ENCODE results near the gene C17orf75.

Gene C17orf75

DNA sequence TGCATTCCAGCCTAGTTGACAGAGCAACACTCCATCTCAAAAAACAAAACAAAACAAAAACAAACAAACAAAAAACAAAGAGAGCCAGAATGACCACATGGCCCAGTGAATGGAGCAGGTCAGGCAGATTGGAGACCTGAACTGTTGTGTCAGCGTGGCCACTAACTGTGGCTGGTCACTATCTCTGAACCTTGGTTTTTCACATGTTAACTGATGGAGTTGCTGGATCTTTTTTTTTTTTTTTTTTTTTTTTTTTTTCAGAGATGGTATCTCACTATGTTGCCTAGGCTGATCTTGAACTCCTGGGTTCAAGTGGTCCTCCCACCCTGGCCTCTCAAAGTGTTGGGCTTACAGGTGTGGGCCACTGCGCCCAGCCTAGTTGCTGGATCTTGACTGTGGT, 44.5 kb downstream of the C17orf75 start:
- H3K4me3 ChIP-seq (ENCODE audit: low read length), result no peak overlapping the region
- TF ChIP-seq, protein P1, sequence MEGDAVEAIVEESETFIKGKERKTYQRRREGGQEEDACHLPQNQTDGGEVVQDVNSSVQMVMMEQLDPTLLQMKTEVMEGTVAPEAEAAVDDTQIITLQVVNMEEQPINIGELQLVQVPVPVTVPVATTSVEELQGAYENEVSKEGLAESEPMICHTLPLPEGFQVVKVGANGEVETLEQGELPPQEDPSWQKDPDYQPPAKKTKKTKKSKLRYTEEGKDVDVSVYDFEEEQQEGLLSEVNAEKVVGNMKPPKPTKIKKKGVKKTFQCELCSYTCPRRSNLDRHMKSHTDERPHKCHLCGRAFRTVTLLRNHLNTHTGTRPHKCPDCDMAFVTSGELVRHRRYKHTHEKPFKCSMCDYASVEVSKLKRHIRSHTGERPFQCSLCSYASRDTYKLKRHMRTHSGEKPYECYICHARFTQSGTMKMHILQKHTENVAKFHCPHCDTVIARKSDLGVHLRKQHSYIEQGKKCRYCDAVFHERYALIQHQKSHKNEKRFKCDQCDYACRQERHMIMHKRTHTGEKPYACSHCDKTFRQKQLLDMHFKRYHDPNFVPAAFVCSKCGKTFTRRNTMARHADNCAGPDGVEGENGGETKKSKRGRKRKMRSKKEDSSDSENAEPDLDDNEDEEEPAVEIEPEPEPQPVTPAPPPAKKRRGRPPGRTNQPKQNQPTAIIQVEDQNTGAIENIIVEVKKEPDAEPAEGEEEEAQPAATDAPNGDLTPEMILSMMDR (IDR thresholded peaks at IDR 0.05; ENCODE audit: low read depth, low read length, poor library complexity, severe bottlenecking), result no peak
- TF ChIP-seq EZH2phosphoT487 (IDR thresholded peaks at IDR 0.05; ENCODE audit: borderline replicate concordance, low read length), result no peak
- H3K27ac ChIP-seq (ENCODE audit: low read depth, low read length), result no peak overlapping the region
- H3K36me3 ChIP-seq (ENCODE audit: control insufficient read depth, low read length), result no peaks in the 10 kb centered on the region
- H3K4me2 ChIP-seq (ENCODE audit: low read length), result no peak overlapping the region
- no peaks in the 10 kb centered on the region for H3K27me3 ChIP-seq (ENCODE audit: control insufficient read depth, low read length)
- peaks cover 32% of the 10 kb centered on the region for H3K4me1 ChIP-seq (ENCODE audit: control insufficient read depth, low read length)
- H3F3A ChIP-seq (ENCODE audit: control insufficient read depth, insufficient read depth), result no peaks in the 10 kb centered on the region
- H3K9me2 ChIP-seq (replicated peaks; ENCODE audit: control insufficient read depth, low read length), result no peaks in the 10 kb centered on the region
- no peaks in the 10 kb centered on the region for H4K20me1 ChIP-seq (ENCODE audit: control insufficient read depth, insufficient read depth, low read depth, low read length)
- H3K9me3 ChIP-seq (ENCODE audit: control insufficient read depth, insufficient read depth, low read length), result no peaks in the 10 kb centered on the region
- no peaks in the 10 kb centered on the region for H3K79me2 ChIP-seq (ENCODE audit: control insufficient read depth, low read length)

DNA sequence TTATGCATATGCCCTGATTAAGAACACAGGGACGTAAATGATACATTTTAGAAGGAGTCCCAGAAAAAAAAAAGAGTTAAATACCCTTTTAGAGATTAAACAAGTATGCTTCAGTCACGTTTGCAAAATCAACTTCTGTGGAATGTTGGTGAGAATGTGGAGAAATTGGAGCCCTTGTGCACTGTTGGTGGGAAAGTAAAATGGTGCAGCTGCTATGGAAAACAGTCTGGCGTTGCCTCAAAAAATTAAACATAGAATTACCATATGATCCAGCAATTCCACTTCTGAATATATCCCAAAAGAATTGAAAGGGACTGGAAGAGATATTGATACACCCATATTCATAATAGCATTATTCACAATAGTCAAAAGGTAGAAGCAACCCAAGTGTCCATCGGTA, 49.9 kb downstream of the C17orf75 start:
- no peaks in the 10 kb centered on the region for H4K20me1 ChIP-seq (ENCODE audit: control insufficient read depth, insufficient read depth, low read depth, low read length)
- H3K4me3 ChIP-seq (ENCODE audit: low read length), result peak overlapping the region; percentile 56; the same call in 1 of the 2 replicates
- H3K4me1 ChIP-seq (ENCODE audit: control insufficient read depth, low read length), result peaks cover 75% of the 10 kb centered on the region
- no peak for TF ChIP-seq EZH2phosphoT487 (IDR thresholded peaks at IDR 0.05; ENCODE audit: borderline replicate concordance, low read length)
- TF ChIP-seq, protein P1 (IDR thresholded peaks at IDR 0.05; ENCODE audit: low read depth, low read length, poor library complexity, severe bottlenecking), result no peak
- no peaks in the 10 kb centered on the region for H3K9me3 ChIP-seq (ENCODE audit: control insufficient read depth, insufficient read depth, low read length)
- peak overlapping the region; percentile 71 for H3K4me2 ChIP-seq (ENCODE audit: low read length)
- peaks cover 8% of the 10 kb centered on the region; the same call in 1 of the 2 replicates for H3F3A ChIP-seq (ENCODE audit: control insufficient read depth, insufficient read depth)
- H3K27me3 ChIP-seq (ENCODE audit: control insufficient read depth, low read length), result no peaks in the 10 kb centered on the region
- H3K27ac ChIP-seq (ENCODE audit: low read depth, low read length), result 0 out of 2 replicates have a peak overlapping the region, but pooled peaks have one; percentile 54
- H3K79me2 ChIP-seq (ENCODE audit: control insufficient read depth, low read length), result no peaks in the 10 kb centered on the region
- H3K36me3 ChIP-seq (ENCODE audit: control insufficient read depth, low read length), result no peaks in the 10 kb centered on the region
- no peaks in the 10 kb centered on the region for H3K9me2 ChIP-seq (replicated peaks; ENCODE audit: control insufficient read depth, low read length)

GRCh38 chr17:32289471-32290070, 52.4 kb downstream of the C17orf75 start:
- Histone ChIP-seq H3K4me2 (ENCODE audit: low read length) (no peak overlapping the region; the same call in 1 of the 2 replicates), H3K79me2 (ENCODE audit: control insufficient read depth, low read length) (no peaks in the 10 kb centered on the region), H3K4me3 (ENCODE audit: low read length) (no peak overlapping the region), H3K9me2 (replicated peaks; ENCODE audit: control insufficient read depth, low read length) (no peaks in the 10 kb centered on the region), H4K20me1 (ENCODE audit: control insufficient read depth, insufficient read depth, low read depth, low read length) (no peaks in the 10 kb centered on the region), H3K4me1 (ENCODE audit: control insufficient read depth, low read length) (peaks cover 90% of the 10 kb centered on the region), H3K27ac (ENCODE audit: low read depth, low read length) (no peak overlapping the region), H3K9me3 (ENCODE audit: control insufficient read depth, insufficient read depth, low read length) (no peaks in the 10 kb centered on the region), H3F3A (ENCODE audit: control insufficient read depth, insufficient read depth) (peaks cover 8% of the 10 kb centered on the region; the same call in 1 of the 2 replicates), H3K36me3 (ENCODE audit: control insufficient read depth, low read length) (no peaks in the 10 kb centered on the region), H3K27me3 (ENCODE audit: control insufficient read depth, low read length) (no peaks in the 10 kb centered on the region)
- TF ChIP-seq, protein P1 (IDR thresholded peaks at IDR 0.05; ENCODE audit: low read depth, low read length, poor library complexity, severe bottlenecking), result no peak
- TF ChIP-seq EZH2phosphoT487 (IDR thresholded peaks at IDR 0.05; ENCODE audit: borderline replicate concordance, low read length), result no peak
